Measurements from ENCODE around the gene MYOG.

The MYOG gene

DNA sequence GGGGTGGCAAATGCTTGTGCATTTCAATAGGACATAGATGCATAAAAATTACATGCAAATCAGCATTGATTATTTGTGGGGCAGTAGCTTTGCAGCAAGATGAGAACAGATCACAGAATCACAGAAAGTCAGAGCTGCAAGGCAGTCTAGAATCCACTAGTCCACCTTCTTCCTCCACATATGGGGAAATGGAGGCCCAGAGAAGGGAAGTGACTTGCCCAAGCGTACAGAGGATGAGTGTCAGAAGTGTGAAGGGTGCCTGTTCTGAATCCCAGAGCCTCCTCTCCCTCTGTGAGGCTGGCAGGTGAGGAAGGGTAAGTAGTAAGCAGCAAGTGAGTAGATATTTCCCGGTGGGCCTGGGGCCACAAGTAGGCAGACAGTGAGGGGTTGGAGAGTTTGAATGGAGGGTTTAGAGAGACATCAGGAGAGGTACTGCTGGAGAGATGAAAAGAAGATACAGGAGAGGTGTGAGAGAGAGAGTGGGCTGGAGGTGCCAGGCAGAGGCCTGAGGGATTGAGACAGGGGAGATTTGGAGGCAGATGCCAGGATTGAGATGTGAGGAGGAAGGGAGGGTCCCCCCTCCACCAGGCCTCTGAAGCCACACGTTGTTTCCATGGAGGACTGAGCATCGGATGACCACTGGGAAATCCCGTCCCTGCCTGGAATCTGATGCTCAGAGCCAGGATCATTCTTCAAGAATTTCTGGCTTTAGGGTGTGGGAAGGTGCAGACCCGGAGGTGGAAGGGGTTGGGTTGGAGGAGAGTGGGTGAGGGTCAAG lies 4.8 kb upstream of the MYOG start:
- no peak for DNase-seq

DNA sequence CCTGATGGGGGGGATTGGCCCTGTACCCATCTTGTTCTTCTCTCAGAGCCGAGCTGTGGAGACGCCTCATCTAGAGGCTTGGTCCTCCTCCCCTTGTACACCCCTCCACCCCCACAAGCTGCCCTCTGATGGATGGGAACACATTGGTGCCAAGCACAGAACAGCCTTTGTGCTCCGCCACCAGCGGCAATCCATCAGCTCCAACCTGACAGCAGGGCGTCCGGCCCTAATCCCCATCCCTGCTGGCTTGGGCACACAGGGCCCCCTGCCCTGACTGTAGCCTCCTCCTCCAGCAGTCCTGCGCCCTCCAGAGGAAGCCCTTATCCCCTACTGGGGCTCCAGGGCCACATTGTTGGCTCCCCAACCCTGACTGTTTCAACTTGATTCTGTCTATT lies 3.8 kb upstream of the MYOG start:
- no peak for DNase-seq

DNA sequence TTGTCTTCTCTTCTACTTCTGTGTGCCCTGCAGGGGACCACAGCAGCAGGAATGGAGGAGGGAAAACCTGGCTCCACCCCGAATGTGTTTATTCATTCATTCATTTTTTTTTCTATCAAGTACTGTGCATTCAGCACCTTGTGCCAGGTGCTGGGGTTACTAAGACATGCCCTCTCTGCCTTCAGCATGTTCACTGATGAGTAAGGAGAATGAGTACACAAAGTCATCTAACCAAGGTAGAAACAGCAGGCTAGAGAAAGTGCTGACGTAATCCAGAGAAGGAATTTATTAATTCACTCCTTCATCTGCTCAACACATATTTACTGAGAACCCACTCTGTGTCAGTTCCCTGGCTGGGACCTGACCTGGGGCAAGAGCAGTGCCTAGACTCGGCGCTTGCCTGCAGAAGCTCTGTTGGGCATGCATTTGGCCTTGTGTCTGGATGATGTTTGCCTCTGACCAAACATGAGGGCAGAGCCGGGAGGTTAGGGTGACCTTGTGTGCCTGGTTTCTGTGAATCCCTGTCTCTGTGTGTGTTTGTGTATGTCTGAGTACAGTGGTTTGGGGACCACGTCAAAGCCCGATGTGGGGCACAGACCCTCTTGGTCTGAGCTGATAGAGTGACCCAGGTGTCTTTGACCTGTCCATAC lies 3.3 kb upstream of the MYOG start:
- DNase-seq, result no peak

DNA sequence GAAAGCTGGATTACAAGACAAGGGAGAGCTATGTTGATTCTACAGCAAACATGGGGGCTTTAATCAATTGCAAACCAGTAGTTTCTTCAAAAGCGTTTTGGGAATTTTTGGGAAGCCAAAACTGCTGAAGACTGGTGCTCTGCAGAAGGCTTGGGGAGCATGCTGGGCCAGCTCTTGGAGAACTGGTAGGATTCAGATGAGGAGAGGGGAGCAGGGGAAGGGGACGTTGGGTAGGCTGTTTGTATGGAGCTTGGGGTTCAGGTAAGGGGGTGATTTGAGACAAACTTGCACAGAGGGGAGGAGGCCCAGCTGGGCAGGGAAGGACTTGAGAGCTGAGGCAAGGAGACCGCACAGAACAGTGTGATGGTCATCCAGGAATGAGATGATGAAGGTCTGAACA lies 2.6 kb upstream of the MYOG start:
- DNase-seq, result no peak

DNA sequence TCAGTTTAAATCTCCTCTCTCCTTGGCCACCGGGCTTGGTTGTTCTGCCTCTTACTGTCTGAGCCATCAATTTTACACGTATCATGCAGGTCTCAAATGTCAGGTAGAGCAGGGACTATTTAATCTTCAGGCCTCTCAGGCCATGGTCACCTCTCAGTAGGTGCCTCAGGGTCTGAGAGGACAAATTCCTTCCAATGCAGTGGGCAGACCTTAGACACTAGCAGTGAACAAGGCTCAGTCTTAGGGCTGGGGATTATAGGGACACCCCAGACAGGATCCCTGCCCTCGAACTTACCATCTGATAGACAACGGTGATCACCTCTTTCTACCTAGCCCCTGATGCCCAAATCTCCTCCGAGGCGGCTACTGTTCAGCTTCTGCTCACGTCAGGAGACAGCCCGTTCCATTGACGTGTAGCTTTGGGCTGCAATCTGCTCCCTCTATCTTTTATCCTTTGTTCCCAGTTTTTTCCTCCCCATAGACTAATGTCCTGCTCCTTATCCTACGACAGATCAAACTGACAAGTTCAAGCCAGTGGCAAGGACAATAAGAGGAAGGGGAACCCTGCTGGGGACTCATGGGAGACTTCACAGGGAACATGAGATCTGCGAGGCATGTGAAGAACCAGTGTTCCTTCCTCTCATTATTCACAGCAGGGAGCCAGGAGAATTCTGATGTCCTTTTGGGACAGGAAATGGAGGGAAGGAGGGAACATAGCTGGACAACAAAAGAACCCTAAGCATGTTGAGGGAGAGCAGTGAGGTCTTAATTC lies 1.4 kb upstream of the MYOG start:
- no peak for DNase-seq

DNA sequence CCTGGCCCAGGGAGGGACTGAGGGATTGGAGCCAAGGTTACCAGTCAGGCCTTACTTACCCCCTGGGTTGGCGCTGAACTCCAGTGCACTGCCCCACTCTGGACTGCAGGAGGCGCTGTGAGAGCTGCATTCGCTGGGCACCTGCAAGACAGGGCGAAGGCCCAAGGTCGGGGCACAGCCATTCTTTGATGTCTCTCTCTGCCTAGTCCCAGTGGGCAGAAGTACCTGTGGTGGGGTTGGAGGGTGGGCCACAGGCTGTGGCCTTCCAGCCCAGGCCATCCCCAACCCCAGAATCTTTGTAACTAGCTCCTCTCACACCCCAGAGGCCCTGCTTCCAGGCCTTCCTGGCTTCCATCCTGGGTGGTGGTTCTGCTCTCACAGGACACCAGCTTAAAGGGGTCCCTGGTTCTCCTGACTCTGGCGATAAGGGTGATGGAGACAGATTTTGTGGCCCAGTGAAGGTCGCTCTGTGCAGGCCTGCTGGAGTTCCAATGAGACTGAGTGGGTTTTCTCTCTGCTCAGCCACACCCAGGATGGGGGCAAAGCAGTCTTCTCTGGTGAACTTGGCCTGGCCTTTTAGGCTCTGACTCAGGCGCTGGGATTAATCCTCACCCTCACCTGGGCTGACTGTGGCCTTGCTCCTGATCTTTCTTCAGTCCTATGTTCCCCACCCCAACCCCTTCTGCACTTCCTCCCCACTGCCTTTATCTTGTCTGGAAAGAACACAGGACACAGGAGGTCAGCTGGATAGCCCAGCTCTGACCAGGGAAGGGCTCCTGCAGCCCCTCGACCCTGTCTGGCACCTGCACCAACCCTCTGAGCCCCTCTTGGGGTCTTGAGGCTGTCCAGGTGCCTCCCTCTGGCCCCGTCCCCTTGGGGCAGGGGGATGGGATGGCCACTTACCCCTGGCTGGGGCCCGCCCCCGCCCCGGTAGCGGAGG lies 954 bp downstream of the MYOG start:
- DNase-seq, result peak; percentile 7

DNA sequence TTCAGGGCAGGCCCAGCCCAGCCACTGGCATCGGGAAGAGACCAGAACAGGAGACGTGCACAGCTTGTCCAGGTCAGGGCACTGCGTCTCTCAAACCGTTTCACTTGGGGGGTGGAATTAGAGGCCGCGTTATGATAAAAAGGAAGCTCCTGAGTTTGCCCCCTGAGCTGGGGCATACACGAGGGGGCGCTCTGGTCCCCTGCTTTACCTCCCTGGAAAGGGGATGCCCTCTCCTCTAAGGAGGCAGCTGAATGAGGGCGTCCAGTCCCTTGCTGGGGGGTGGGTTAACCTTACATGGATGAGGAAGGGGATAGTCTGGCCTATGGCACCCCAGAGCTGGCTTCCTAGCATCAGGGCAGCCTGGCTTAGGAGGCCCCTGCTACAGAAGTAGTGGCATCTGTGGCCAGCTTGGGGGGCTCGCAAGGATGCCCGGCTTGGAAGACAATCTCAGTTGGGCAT lies 2.3 kb downstream of the MYOG start:
- DNase-seq, result no peak

DNA sequence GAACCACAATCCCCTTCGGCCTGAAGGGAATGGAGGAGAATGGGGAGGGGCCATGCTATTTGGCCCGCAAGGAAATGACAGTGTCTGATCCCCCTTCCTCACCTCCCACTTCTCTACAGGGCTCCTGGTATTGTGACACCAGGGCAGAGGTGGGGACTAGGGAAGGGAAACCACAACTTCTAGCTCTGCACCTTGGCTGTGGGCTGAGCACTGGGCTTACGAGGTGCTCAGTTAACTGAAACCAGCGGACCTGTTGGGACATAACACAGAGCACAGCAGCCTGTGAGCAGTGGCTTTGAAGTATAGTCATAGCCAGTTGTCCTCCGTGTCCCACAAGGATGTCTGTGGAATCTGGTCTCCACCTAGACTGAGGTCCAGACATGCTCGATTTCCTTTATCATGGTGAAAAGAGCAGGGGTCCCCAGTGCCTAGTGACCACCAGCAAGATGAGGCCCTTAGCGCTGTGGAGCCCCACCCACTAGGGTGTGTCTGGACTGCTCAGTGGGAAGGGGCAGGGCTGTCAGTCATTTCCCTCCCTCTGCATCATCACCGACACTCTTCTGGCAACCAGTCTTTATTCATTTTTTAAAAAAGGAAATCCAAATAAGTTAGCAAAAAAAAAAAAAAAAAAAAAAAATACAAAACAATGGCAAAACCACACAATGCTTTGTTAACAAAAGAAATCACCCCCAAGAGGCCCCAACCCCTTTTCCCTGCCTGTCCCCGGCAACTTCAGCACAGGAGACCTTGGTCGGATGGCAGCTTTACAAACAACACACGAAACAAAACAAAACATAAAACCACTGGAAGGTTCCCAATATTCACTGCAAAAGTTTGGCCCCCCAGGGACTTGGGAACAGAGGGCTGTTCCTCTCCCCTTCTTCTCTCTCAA lies 3.0 kb downstream of the MYOG start:
- DNase-seq, result no peak

DNA sequence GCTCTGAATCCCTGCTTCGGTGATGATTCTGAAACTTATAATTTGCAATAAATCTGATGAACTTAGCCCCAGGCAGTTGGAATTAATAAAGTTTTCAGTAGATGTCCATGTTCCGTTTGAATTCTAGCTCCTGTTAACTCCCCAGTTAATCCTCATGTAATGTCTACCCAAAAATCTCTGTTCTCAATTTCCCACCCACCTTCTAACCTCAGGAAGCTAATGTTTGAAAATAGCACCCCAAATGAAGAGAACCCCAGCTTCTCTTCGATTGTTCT lies 3.6 kb downstream of the MYOG start:
- DNase-seq, result no peak

DNA sequence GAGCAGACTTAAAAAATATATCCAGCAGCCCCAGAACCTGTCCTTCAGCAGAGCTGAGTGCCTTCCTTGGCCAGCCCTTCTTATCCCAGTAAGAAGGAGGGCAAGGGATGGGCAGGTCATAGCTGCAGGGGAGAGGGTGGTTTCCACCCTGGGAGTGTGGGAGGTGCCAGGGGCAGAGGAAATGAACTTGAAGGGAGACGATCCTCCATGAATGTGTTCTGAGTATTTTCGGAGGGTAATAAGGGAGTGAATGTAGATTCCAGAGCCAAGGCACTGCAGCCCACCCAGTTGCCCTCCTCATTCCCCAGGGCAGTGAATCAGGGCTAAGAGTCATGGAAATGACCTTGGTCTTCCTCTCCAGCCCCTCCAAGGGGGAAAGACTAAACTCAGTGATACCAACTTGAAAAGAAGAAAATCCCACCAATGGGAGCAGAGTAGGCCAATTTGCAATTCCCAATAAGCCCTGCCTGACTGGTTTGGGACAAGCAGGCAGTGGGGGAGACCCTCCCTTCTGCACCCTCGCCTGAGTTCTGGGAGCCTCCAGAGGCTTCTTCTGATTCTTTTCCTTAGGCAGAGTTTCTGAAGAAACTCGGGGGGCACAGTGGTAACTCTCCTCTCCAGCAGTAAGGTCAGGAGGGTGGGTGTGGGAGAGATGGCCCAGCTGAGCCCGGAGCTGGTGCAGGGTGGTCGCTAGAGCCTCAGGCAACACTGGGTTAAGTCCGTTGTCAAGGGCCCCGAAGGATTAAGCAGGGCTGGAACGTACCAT lies 4.2 kb downstream of the MYOG start:
- no peak for DNase-seq

DNA sequence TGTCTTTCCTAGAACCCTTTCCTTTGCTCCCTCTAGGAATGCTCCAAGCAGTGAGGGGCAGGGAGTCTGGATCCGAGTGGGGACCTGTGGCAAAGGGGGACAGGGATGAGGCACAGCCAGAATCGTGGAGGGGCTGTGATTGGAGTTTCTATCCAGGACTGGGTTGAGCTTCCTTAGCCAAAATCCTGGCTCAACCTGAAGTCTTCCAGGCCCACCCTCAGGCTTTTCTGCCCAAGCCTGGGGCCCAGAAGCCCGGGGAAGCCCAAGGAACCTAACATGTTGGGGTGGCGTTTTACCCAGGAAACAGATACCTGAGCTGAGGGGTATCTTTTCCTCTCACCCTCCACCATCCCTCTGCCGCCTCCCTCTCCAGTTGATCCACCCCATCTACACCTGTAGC lies 5.4 kb downstream of the MYOG start:
- no peak for DNase-seq

DNA sequence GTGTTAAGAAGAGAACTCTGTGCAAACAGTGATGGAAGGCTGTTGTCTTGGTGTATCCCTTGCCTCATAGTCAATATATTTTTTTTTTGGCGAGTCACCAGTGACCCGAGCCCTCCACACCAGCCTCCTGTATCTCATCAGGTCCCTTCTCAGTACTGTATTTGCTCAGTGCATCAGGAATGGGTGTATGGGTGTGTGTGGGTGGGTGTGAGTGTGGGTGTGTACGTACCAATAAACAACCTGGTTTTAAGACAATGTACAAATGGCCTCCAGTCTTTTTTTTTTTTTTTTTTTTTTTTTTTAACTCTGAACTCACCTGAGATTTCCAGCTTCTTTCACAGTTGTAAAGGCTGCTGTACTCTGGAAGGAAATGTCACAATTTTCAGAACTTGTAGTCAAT lies 7.3 kb downstream of the MYOG start:
- no peak for DNase-seq

DNA sequence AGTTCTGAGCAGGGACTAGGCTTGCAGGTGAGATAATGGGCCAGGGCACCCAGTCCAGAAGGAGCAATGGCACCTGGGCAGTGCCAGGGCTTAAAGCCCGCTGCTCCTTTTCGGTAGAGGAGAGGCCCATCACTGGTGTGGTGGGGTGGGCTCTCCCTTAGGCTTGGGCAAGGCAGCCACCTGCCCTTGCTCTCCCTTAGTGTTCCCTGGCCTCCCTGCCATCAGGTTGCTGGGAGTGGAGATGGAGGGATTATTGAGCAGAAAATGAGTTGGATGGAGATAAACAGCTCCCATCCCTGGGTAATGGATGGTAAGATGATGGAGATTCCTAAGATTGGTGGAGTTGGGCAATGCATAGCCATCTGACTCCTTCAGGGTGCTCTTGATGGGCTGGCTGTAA lies 7.9 kb downstream of the MYOG start:
- no peak for DNase-seq

DNA sequence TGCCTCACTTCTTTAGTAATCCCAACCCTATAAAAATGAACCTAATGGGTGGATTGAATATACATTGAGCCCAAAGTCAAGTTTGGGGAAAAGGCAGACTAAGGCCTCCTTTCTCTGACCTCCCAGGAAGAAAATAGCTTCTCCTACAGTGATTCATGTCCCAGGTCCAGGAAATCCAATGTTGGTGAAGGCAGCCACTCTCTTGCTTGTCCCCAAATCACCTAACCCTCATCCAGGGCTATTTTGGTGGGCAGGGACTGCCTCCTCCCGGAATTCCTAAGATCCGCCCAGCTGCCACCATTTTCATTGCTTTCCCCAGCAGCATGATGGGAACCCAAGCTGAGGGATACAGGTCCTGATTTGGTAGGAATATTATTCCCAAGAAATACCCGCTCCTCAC lies 8.4 kb downstream of the MYOG start:
- no peak for DNase-seq

DNA sequence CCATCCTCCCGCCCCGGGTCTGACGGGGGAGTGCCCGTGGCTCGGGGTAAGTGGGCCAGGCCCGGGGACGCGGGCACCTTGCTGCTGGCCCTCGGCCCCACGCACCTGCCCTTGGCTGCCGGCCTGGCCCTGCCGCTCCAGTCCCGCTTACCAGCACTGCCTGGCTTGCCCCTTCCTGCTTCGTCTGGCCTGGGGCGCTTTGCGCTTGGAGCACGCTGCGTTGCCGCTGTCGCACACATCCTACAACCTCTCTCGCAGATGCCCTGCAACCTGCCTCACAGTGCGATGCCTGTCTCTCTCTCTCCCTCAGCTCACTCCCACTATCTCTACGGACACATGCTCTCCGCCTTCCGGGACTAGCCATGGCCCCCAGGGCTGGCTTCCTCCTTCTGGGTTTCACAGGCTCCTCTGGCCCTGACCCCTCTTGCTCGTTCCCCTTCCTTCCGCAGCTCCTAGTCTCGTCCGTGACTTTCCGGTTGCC lies 9.7 kb downstream of the MYOG start:
- no peak for DNase-seq

DNA sequence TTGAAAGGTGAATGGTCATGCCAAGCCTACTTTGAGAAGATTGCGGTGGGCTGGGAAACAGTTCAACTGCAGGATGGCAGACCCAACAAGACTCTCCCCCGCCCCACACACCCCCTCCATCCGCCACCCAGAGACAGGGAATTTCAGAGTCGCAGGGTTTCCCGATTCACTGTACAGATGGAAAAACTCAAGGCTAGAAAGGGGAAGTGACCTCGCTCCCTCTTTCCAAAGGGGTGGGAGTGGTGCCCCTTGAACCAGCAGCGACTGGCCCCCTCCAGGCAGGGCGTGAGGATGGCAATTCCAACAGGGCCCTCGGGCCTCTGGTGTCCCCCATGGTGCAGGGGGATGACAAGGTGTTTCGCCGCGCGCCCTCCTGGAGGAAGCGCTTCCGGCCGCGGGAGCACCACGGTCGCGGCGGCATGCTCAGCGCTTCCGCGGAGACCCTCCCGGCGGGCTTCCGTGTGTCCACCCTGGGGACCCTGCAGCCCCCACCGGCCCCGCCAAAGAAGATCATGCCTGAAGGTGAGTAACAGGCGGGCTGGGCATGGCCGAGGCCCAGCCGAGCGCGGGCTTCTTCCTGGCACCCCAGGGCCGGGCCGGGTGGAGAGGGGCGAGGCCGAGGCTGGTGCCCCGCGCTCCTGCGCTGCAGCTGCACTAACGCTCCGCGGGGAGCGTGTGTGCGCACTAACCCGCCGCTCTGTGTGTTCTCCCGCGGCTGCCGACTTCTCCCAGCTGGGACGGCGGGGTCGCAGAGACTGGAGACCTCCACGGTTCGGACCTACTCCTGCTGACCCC lies 10.4 kb downstream of the MYOG start:
- no peak for DNase-seq

DNA sequence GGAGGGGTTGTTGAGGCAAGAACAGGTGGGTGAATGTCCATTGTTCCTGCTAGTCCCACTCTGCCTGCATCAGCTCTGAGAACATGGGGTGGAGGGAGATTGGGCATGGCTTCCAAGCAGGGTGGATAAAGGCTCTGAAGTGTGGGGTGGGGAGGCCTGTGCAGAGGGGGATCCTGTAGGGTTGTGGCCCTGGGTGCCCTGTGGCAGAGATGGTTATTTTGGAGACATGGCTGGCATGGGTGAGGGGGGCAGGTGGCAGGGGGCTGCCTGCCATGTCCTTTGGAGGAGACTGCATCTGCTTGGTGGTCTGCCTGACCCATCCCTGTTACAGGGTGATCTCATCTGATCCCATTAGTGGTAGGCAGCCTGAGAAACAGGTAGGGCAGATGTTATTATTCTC lies 11.2 kb downstream of the MYOG start:
- no peak for DNase-seq

DNA sequence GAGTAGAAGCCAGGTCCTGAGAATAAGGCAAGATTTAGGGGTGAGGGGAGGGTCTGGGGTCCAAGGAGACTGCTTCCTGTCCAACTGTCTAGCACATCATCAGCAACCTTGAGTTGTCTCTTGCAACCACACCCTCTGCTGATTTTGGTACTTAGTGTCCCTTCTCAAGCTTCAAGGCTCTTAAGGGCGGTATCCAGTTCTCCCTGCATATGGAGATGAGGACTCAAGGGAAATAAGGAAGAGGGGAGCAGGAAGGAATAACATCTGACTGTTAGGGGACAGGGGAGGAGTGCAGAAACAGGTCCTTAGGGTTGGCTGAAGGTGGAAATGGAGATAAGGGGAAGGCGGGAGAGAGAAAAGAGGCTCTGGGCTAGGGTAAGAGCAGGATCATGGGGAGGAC lies 12.3 kb downstream of the MYOG start:
- no peak for DNase-seq

DNA sequence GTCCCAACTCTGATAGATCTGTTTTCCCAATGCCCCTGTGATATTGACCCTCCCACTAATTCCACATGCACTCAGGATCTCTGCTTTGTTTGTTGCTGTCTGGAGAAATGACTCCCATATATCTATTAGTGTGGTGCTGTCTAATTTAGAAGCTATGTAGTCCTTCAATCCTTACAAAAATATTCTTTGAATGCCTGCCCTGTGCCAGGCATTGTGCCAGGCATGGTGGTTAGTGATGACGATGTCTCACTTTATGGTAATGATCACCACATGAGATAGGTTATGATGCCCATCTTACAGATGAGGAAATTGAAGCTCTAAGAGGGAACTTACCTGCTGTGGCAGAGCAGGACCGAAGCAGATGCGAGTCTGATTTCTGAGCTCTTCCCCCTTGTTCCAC lies 12.9 kb downstream of the MYOG start:
- DNase-seq, result no peak

DNA sequence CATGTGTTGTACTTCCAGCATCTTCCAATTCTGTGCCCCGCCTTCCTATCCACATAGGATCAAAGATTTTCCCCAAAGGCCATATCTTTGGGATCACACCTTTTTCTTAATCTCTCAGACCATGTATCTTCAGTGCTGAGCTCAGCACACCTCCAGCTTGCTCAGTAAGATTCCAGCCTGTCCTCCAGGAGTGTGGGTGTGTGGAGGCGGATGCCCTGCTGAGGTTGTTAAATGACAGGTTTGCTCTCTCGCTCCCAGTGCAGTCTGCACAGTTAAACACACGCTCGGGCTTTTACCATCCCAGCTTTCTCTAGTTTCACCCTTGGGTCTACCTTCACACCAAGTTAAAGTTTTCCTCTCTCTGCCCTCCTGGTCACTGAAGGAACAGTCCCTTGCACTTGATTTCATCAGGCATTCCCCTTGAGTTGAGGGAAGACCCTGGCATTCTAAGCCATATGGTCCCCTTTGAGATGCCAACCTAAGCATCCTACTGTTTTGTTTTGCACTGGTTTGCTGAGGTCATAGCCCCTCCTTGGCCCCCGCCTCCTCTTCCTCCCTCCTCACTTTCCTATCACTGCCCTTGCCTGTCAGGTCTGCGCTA lies 13.7 kb downstream of the MYOG start:
- no peak for DNase-seq

All from activated naive CD4-positive, alpha-beta T cell treated with Interleukin-2 at 50 U/mL for 16 hours (primary cell).